ENCODE measurements around the gene HACD2.
A peak's percentile ranks its signal among the peaks of the same experiment; 100 is the strongest.
"Not testable (repeated sequence)": the region's sequence is repeated elsewhere in the genome, so short reads cannot be mapped to it uniquely, and the experiment has no call there.

The HACD2 gene

GRCh38 chr3:123611082-123611481 is 26.2 kb upstream of the HACD2 start:
- DNase-seq: no peak

GRCh38 chr3:123610331-123610730 is 25.5 kb upstream of the HACD2 start:
- no peak for DNase-seq

GRCh38 chr3:123609063-123609462 is 24.2 kb upstream of the HACD2 start:
- DNase-seq: peak; percentile 12

- no peak for DNase-seq
Measured at GRCh38 chr3:123608263-123608937, 23.5 kb upstream of the HACD2 start.

GRCh38 chr3:123606527-123606926 is 21.7 kb upstream of the HACD2 start:
- DNase-seq: no peak

- peak; percentile 10 for DNase-seq
Measured at GRCh38 chr3:123605789-123606234, 21.0 kb upstream of the HACD2 start.

GRCh38 chr3:123603153-123603552 is 18.3 kb upstream of the HACD2 start:
- DNase-seq: not testable (repeated sequence)

GRCh38 chr3:123602325-123602724 is 17.5 kb upstream of the HACD2 start:
- DNase-seq: peak; percentile 94

GRCh38 chr3:123600863-123601262 is 16.0 kb upstream of the HACD2 start:
- not testable (repeated sequence) for DNase-seq

GRCh38 chr3:123597561-123597960 is 12.7 kb upstream of the HACD2 start:
- DNase-seq: no peak

- DNase-seq: no peak
Measured at GRCh38 chr3:123595396-123596180, 10.7 kb upstream of the HACD2 start.

- DNase-seq: no peak
Measured at GRCh38 chr3:123593381-123593780, 8.5 kb upstream of the HACD2 start.

GRCh38 chr3:123590685-123591450 is 6.0 kb upstream of the HACD2 start:
- no peak for DNase-seq

- DNase-seq: no peak
Measured at GRCh38 chr3:123587401-123587800, 2.5 kb upstream of the HACD2 start.

GRCh38 chr3:123586968-123587367 is 2.1 kb upstream of the HACD2 start:
- DNase-seq: peak; percentile 80

- DNase-seq: peak; percentile 78
Measured at GRCh38 chr3:123586131-123586530, 1.3 kb upstream of the HACD2 start.

GRCh38 chr3:123584284-123584987 is 417 bp downstream of the HACD2 start:
- peak; percentile 2 for DNase-seq

- no peak for DNase-seq
Measured at GRCh38 chr3:123583561-123583960, 1.3 kb downstream of the HACD2 start.

- no peak for DNase-seq
Measured at GRCh38 chr3:123582315-123582714, 2.5 kb downstream of the HACD2 start.

GRCh38 chr3:123576122-123576521 is 8.7 kb downstream of the HACD2 start:
- no peak for DNase-seq

- DNase-seq: no peak
Measured at GRCh38 chr3:123571973-123572365, 12.9 kb downstream of the HACD2 start.

- no peak for DNase-seq
Measured at GRCh38 chr3:123571264-123571972, 13.4 kb downstream of the HACD2 start.
